ENCODE measurements around the gene LUZP4.

LUZP4 gene

GRCh38 chrX:115297189-115297588 is 7.7 kb downstream of the LUZP4 start:
- Histone ChIP-seq H3K4me2 (ENCODE audit: low read length) (no peak overlapping the region), H2AFZ (ENCODE audit: low read length) (no peak overlapping the region), H3K79me2 (ENCODE audit: insufficient read depth, low read length) (no peaks in the 10 kb centered on the region), H3K9me3 (ENCODE audit: low read length) (no peaks in the 10 kb centered on the region), H3K4me3 (ENCODE audit: low read depth, low read length, poor library complexity, severe bottlenecking) (no peak overlapping the region), H3K9ac (ENCODE audit: low read length) (no peak overlapping the region), H3K27me3 (ENCODE audit: insufficient read depth, low read length) (no peaks in the 10 kb centered on the region), H3K27ac (ENCODE audit: low read depth, low read length, poor library complexity, severe bottlenecking) (no peak overlapping the region), H3K4me1 (ENCODE audit: insufficient read depth, low read length, severe bottlenecking) (no peaks in the 10 kb centered on the region), H3K9me2 (ENCODE audit: low read depth, low read length) (no peaks in the 10 kb centered on the region), H4K20me1 (ENCODE audit: insufficient read depth, low read length) (no peaks in the 10 kb centered on the region), H3K36me3 (ENCODE audit: insufficient read depth, low read length) (no peaks in the 10 kb centered on the region), H3F3A (ENCODE audit: insufficient read depth, low read length) (no peaks in the 10 kb centered on the region)
- TF ChIP-seq CTCF (IDR thresholded peaks at IDR 0.05; ENCODE audit: low read length) (no peak), EZH2 (IDR thresholded peaks at IDR 0.05; ENCODE audit: borderline replicate concordance, low read length) (no peak)

GRCh38 chrX:115311139-115311538 is 21.6 kb downstream of the LUZP4 start:
- Histone ChIP-seq H3K9me2 (ENCODE audit: low read depth, low read length) (no peaks in the 10 kb centered on the region), H4K20me1 (ENCODE audit: insufficient read depth, low read length) (no peaks in the 10 kb centered on the region), H3K27me3 (ENCODE audit: insufficient read depth, low read length) (no peaks in the 10 kb centered on the region), H2AFZ (ENCODE audit: low read length) (no peak overlapping the region), H3K4me3 (ENCODE audit: low read depth, low read length, poor library complexity, severe bottlenecking) (no peak overlapping the region), H3K9me3 (ENCODE audit: low read length) (no peaks in the 10 kb centered on the region), H3F3A (ENCODE audit: insufficient read depth, low read length) (no peaks in the 10 kb centered on the region), H3K36me3 (ENCODE audit: insufficient read depth, low read length) (no peaks in the 10 kb centered on the region), H3K4me2 (ENCODE audit: low read length) (no peak overlapping the region), H3K9ac (ENCODE audit: low read length) (no peak overlapping the region), H3K4me1 (ENCODE audit: insufficient read depth, low read length, severe bottlenecking) (no peaks in the 10 kb centered on the region), H3K79me2 (ENCODE audit: insufficient read depth, low read length) (no peaks in the 10 kb centered on the region), H3K27ac (ENCODE audit: low read depth, low read length, poor library complexity, severe bottlenecking) (no peak overlapping the region)
- no peak for TF ChIP-seq CTCF (IDR thresholded peaks at IDR 0.05; ENCODE audit: low read length)

GRCh38 chrX:115311601-115312001 is 22.1 kb downstream of the LUZP4 start:
- no peak for TF ChIP-seq EZH2 (IDR thresholded peaks at IDR 0.05; ENCODE audit: borderline replicate concordance, low read length)
- TF ChIP-seq CTCF (IDR thresholded peaks at IDR 0.05; ENCODE audit: low read length) = no peak
- H3K9me2 ChIP-seq (ENCODE audit: low read depth, low read length) = no peaks in the 10 kb centered on the region
- no peaks in the 10 kb centered on the region for H4K20me1 ChIP-seq (ENCODE audit: insufficient read depth, low read length)
- H3K79me2 ChIP-seq (ENCODE audit: insufficient read depth, low read length) = no peaks in the 10 kb centered on the region
- H3F3A ChIP-seq (ENCODE audit: insufficient read depth, low read length) = no peaks in the 10 kb centered on the region
- no peaks in the 10 kb centered on the region for H3K36me3 ChIP-seq (ENCODE audit: insufficient read depth, low read length)
- H3K9me3 ChIP-seq (ENCODE audit: low read length) = no peaks in the 10 kb centered on the region
- no peak overlapping the region for H2AFZ ChIP-seq (ENCODE audit: low read length)
- no peaks in the 10 kb centered on the region for H3K4me1 ChIP-seq (ENCODE audit: insufficient read depth, low read length, severe bottlenecking)
- no peak overlapping the region for H3K9ac ChIP-seq (ENCODE audit: low read length)
- no peak overlapping the region for H3K4me2 ChIP-seq (ENCODE audit: low read length)
- no peak overlapping the region for H3K4me3 ChIP-seq (ENCODE audit: low read depth, low read length, poor library complexity, severe bottlenecking)
- H3K27ac ChIP-seq (ENCODE audit: low read depth, low read length, poor library complexity, severe bottlenecking) = no peak overlapping the region
- H3K27me3 ChIP-seq (ENCODE audit: insufficient read depth, low read length) = no peaks in the 10 kb centered on the region

Data from OCI-LY1 (cell line).